Fibroblast of peridontal ligament (primary cell): ENCODE results near the gene ODC1.
A peak's percentile ranks its signal among the peaks of the same experiment; 100 is the strongest.

ENCODE experiments used
- DNase-seq: peaks from one replicate; pipeline ENCODE4 v3.0.0-alpha.2; 2010; ENCODE audit errors: extremely low read depth

ODC1 gene

GRCh38 chr2:10433947-10434885 is 13.9 kb downstream of the ODC1 start:
- DNase-seq: no peak

GRCh38 chr2:10433264-10433946 is 14.7 kb downstream of the ODC1 start:
- no peak for DNase-seq

GRCh38 chr2:10432311-10433181 is 15.6 kb downstream of the ODC1 start:
- DNase-seq: no peak

- DNase-seq: no peak
These were observed 16.3 kb downstream of the ODC1 start for GRCh38 chr2:10431797-10432196.

- no peak for DNase-seq
These were observed 17.1 kb downstream of the ODC1 start for GRCh38 chr2:10430886-10431622.

GRCh38 chr2:10428924-10429323 is 19.2 kb downstream of the ODC1 start:
- DNase-seq: no peak

- DNase-seq: no peak
These were observed 19.8 kb downstream of the ODC1 start for GRCh38 chr2:10428355-10428754.

- no peak for DNase-seq
These were observed 20.5 kb downstream of the ODC1 start for GRCh38 chr2:10427618-10427949.

- no peak for DNase-seq
These were observed 21.2 kb downstream of the ODC1 start for GRCh38 chr2:10426726-10427617.

- DNase-seq: no peak
These were observed 22.4 kb downstream of the ODC1 start for GRCh38 chr2:10425699-10426098.

- DNase-seq: no peak
These were observed 23.1 kb downstream of the ODC1 start for GRCh38 chr2:10424916-10425505.

GRCh38 chr2:10424051-10424450 is 24.1 kb downstream of the ODC1 start:
- peak; percentile 46 for DNase-seq

- no peak for DNase-seq
These were observed 24.7 kb downstream of the ODC1 start for GRCh38 chr2:10423400-10423774.

- no peak for DNase-seq
These were observed 25.3 kb downstream of the ODC1 start for GRCh38 chr2:10422732-10423399.

GRCh38 chr2:10422251-10422650 is 25.9 kb downstream of the ODC1 start:
- no peak for DNase-seq

- no peak for DNase-seq
These were observed 28.4 kb downstream of the ODC1 start for GRCh38 chr2:10419553-10420257.

- no peak for DNase-seq
These were observed 30.4 kb downstream of the ODC1 start for GRCh38 chr2:10417551-10418335.

GRCh38 chr2:10415640-10416039 is 32.5 kb downstream of the ODC1 start:
- no peak for DNase-seq
